ENCODE measurements around the gene TLE2.

The TLE2 gene

DNA sequence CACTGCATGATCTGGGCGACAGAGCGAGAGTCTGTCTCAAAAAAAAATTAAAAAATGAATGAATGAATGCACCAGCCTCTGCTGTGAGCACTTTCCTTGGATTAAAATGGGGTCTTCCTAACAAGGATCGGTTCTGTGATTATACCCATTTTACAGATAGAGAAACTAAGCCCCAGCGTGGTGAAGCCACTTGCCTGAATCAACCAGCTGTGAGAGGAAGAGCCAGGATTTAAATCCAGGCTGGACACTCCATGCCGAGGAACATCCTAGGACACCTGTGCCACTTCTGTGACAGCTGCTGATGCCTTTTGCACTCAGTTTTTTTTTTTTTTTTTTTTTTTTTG is 19.1 kb upstream of the TLE2 start:
- H3K27ac ChIP-seq (ENCODE audit: low read length), result no peak overlapping the region
- H3K4me1 ChIP-seq (ENCODE audit: low read length), result no peaks in the 10 kb centered on the region
- H2AFZ ChIP-seq (ENCODE audit: low read length), result no peak overlapping the region
- H3F3A ChIP-seq (ENCODE audit: insufficient read depth, low read length), result no peaks in the 10 kb centered on the region
- no peaks in the 10 kb centered on the region for H3K9me3 ChIP-seq (replicated peaks; ENCODE audit: insufficient read depth, low read length)
- H3K4me2 ChIP-seq (ENCODE audit: low read depth, low read length), result no peak overlapping the region
- peaks cover 78% of the 10 kb centered on the region for H3K27me3 ChIP-seq (replicated peaks; ENCODE audit: insufficient read depth, low read length)
- no peak overlapping the region for H3K4me3 ChIP-seq (ENCODE audit: low read length)
- no peak overlapping the region for H3K9ac ChIP-seq (ENCODE audit: low read length)
- no peaks in the 10 kb centered on the region for H3K36me3 ChIP-seq (replicated peaks; ENCODE audit: insufficient read depth, low read length)
- DNase-seq, result no peak
- no peaks in the 10 kb centered on the region for H4K20me1 ChIP-seq (ENCODE audit: insufficient read depth, low read length)
- no peaks in the 10 kb centered on the region for H3K9me2 ChIP-seq (replicated peaks; ENCODE audit: insufficient read depth, low read length)
- no peaks in the 10 kb centered on the region for H3K79me2 ChIP-seq (ENCODE audit: low read length)
- TF ChIP-seq CTCF (IDR thresholded peaks at IDR 0.05; ENCODE audit: low read length), result no peak
- TF ChIP-seq EZH2phosphoT487 (IDR thresholded peaks at IDR 0.05; ENCODE audit: low read length), result no peak
- no peak for TF ChIP-seq EZH2 (optimal IDR thresholded peaks at IDR 0.05; ENCODE audit: low read depth, low read length)

DNA sequence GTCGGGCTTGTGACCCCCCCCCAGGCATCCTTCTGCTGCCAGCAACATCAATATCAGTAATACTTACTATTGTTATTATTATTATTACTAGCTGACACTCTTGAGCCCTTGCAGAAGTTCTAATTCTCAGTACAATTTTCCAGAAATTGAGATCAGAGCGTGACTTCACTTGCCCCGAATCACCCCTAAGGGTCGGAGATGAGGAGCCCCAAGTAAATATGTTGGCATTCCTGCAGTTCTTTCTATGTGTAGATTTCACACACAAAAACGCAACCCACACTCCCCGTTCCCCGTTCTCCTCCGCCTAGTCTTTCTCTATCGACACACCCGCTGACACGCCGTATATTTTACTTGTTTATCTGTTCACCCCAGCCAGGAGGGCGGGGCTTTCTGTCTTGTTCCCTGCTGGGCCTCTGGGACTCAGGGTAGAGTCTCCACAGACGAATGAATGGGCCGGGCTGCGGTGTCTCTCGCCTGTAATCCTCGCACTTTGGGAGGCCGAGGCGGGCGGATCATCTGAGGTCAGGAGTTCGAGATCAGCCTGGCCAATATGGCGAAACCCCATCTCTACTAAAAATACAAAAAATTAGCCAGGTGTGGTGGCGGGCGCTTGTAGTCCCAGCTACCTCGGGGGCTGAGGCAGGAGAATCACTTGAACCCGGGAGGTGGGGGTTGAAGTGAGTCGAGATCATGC is 18.6 kb upstream of the TLE2 start:
- H3K9me2 ChIP-seq (replicated peaks; ENCODE audit: insufficient read depth, low read length), result no peaks in the 10 kb centered on the region
- H3K4me3 ChIP-seq (ENCODE audit: low read length), result no peak overlapping the region
- no peaks in the 10 kb centered on the region for H4K20me1 ChIP-seq (ENCODE audit: insufficient read depth, low read length)
- H2AFZ ChIP-seq (ENCODE audit: low read length), result no peak overlapping the region
- H3K79me2 ChIP-seq (ENCODE audit: low read length), result no peaks in the 10 kb centered on the region
- H3K4me2 ChIP-seq (ENCODE audit: low read depth, low read length), result no peak overlapping the region
- H3F3A ChIP-seq (ENCODE audit: insufficient read depth, low read length), result no peaks in the 10 kb centered on the region
- DNase-seq, result peak; percentile 23
- TF ChIP-seq EZH2phosphoT487 (IDR thresholded peaks at IDR 0.05; ENCODE audit: low read length) (no peak), CTCF (IDR thresholded peaks at IDR 0.05; ENCODE audit: low read length) (no peak), EZH2 (optimal IDR thresholded peaks at IDR 0.05; ENCODE audit: low read depth, low read length) (no peak)
- H3K36me3 ChIP-seq (replicated peaks; ENCODE audit: insufficient read depth, low read length), result no peaks in the 10 kb centered on the region
- H3K27ac ChIP-seq (ENCODE audit: low read length), result no peak overlapping the region
- peaks cover 78% of the 10 kb centered on the region for H3K27me3 ChIP-seq (replicated peaks; ENCODE audit: insufficient read depth, low read length)
- H3K9ac ChIP-seq (ENCODE audit: low read length), result no peak overlapping the region
- no peaks in the 10 kb centered on the region for H3K9me3 ChIP-seq (replicated peaks; ENCODE audit: insufficient read depth, low read length)
- H3K4me1 ChIP-seq (ENCODE audit: low read length), result no peaks in the 10 kb centered on the region

- Histone ChIP-seq H3F3A (ENCODE audit: insufficient read depth, low read length) (no peaks in the 10 kb centered on the region), H3K4me3 (ENCODE audit: low read length) (no peak overlapping the region), H3K4me2 (ENCODE audit: low read depth, low read length) (no peak overlapping the region), H4K20me1 (ENCODE audit: insufficient read depth, low read length) (no peaks in the 10 kb centered on the region), H2AFZ (ENCODE audit: low read length) (no peak overlapping the region), H3K27me3 (replicated peaks; ENCODE audit: insufficient read depth, low read length) (peaks cover 75% of the 10 kb centered on the region), H3K4me1 (ENCODE audit: low read length) (no peaks in the 10 kb centered on the region), H3K27ac (ENCODE audit: low read length) (no peak overlapping the region), H3K9me3 (replicated peaks; ENCODE audit: insufficient read depth, low read length) (no peaks in the 10 kb centered on the region), H3K9me2 (replicated peaks; ENCODE audit: insufficient read depth, low read length) (no peaks in the 10 kb centered on the region), H3K9ac (ENCODE audit: low read length) (no peak overlapping the region), H3K36me3 (replicated peaks; ENCODE audit: insufficient read depth, low read length) (no peaks in the 10 kb centered on the region), H3K79me2 (ENCODE audit: low read length) (no peaks in the 10 kb centered on the region)
- TF ChIP-seq EZH2phosphoT487 (IDR thresholded peaks at IDR 0.05; ENCODE audit: low read length) (no peak), EZH2 (optimal IDR thresholded peaks at IDR 0.05; ENCODE audit: low read depth, low read length) (no peak), CTCF (IDR thresholded peaks at IDR 0.05; ENCODE audit: low read length) (no peak)
- no peak for DNase-seq
Measured at GRCh38 chr19:3046698-3047495, 17.8 kb upstream of the TLE2 start.
